ENCODE data around the gene QSOX1. TPM values are rescaled to one million over a fixed set of nuclear protein-coding genes. Genes with fewer than 3 reads are reported as not detected.

Gene QSOX1
- total and polyA plus RNA-seq, 8 donors = 67.5 to 143 (median 112) TPM

- FAIRE-seq (no peak), DNase-seq (no peak), ATAC-seq (peak in 2 of 4 donors; percentile 30 to 35)
- Histone ChIP-seq H3K27me3 (no peaks in the 10 kb centered on the region), H3K27ac (no peak overlapping the region), H3K4me1 (no peaks in the 10 kb centered on the region), H3K36me3 (peaks cover 0 to 5% (median 3%) of the 10 kb centered on the region in 3 donors), H3K9me3 (no peaks in the 10 kb centered on the region), H3K4me3 (no peak overlapping the region)
- intact Hi-C loops (cut with DNase I) = loop anchor here in 1 of 3 donors (10.0 kb wide), 1 partner anchor 58 kb away; no protein-coding TSS in a partner anchor
- no peak for TF ChIP-seq CTCF (IDR thresholded peaks at IDR 0.05)
- WGBS, 2 donors = 52 to 58% methylated on average over 14 of the region's 14 CpGs
Observed at GRCh38 chr1:180116964-180117763, 37.5 kb upstream of the QSOX1 start.

GRCh38 chr1:180117764-180118116 is 36.9 kb upstream of the QSOX1 start:
- H3K27me3 ChIP-seq = no peaks in the 10 kb centered on the region
- H3K36me3 ChIP-seq = peaks cover 0 to 4% (median 0%) of the 10 kb centered on the region in 3 donors
- no peaks in the 10 kb centered on the region for H3K9me3 ChIP-seq
- intact Hi-C loops (cut with DNase I) = loop anchor here in 1 of 3 donors (10.0 kb wide), 1 partner anchor 57 kb away; no protein-coding TSS in a partner anchor
- H3K4me1 ChIP-seq = no peaks in the 10 kb centered on the region
- ATAC-seq (no peak), DNase-seq (no peak), FAIRE-seq (no peak)
- no peak overlapping the region for H3K4me3 ChIP-seq
- 97% methylated on average over 2 of the region's 2 CpGs for WGBS, 2 donors
- no peak overlapping the region for H3K27ac ChIP-seq
- no peak for TF ChIP-seq CTCF (IDR thresholded peaks at IDR 0.05)

- ATAC-seq (no peak), DNase-seq (no peak), FAIRE-seq (no peak)
- no peaks in the 10 kb centered on the region for H3K27me3 ChIP-seq
- H3K27ac ChIP-seq = no peak overlapping the region
- no peaks in the 10 kb centered on the region for H3K9me3 ChIP-seq
- TF ChIP-seq CTCF (IDR thresholded peaks at IDR 0.05) = no peak
- H3K4me3 ChIP-seq = no peak overlapping the region
- no peaks in the 10 kb centered on the region for H3K4me1 ChIP-seq
- H3K36me3 ChIP-seq = peaks cover 0 to 4% (median 0%) of the 10 kb centered on the region in 3 donors
- WGBS, 2 donors = 84 to 93% methylated on average over 2 of the region's 2 CpGs
- intact Hi-C loops (cut with DNase I) = loop anchor here in 1 of 3 donors (10.0 kb wide), 1 partner anchor 55 kb away; no protein-coding TSS in a partner anchor
Observed at GRCh38 chr1:180119837-180120236, 34.8 kb upstream of the QSOX1 start.

- intact Hi-C loops (cut with DNase I) = no loop called here
- ATAC-seq = no peak
- Histone ChIP-seq H3K27ac (no peak overlapping the region), H3K4me1 (no peaks in the 10 kb centered on the region), H3K36me3 (no peaks in the 10 kb centered on the region), H3K4me3 (no peak overlapping the region), H3K27me3 (no peaks in the 10 kb centered on the region), H3K9me3 (no peaks in the 10 kb centered on the region)
- WGBS, 2 donors = 81% methylated on average over 4 of the region's 4 CpGs
- peak in 1 of 6 donors; percentile 25 for DNase-seq
- TF ChIP-seq CTCF (IDR thresholded peaks at IDR 0.05) = no peak
- FAIRE-seq = no peak
Observed at GRCh38 chr1:180123463-180123936, 31.2 kb upstream of the QSOX1 start.

GRCh38 chr1:180130651-180131050 is 24.0 kb upstream of the QSOX1 start:
- no peaks in the 10 kb centered on the region for H3K36me3 ChIP-seq
- no peak for FAIRE-seq
- ATAC-seq = no peak
- H3K27ac ChIP-seq = no peak overlapping the region
- intact Hi-C loops (cut with DNase I) = no loop called here
- no peak for DNase-seq
- TF ChIP-seq CTCF (IDR thresholded peaks at IDR 0.05) = no peak
- no peaks in the 10 kb centered on the region for H3K4me1 ChIP-seq
- H3K4me3 ChIP-seq = no peak overlapping the region
- no peaks in the 10 kb centered on the region for H3K9me3 ChIP-seq
- H3K27me3 ChIP-seq = no peaks in the 10 kb centered on the region
- 74 to 79% methylated on average over 2 of the region's 2 CpGs for WGBS, 2 donors

Measured in pancreas (tissue), 10 donors.